ENCODE measurements around the gene PGM3.

The PGM3 gene

GRCh38 chr6:83220121-83220520 lies 27.1 kb upstream of the PGM3 start:
- H3K4me3 ChIP-seq (ENCODE audit: low read depth, low read length): no peak overlapping the region
- no peak for DNase-seq (ENCODE audit: low read depth)
- in situ Hi-C loops (cut with HindIII; ENCODE audit: low sequenced_read_pairs): loop anchor here (5.0 kb wide), 1 partner anchor 292 kb away; the partner anchor contains the start of gene PRSS35
- no peak for TF ChIP-seq CTCF (IDR thresholded peaks at IDR 0.05; ENCODE audit: low read depth, low read length, missing control alignments)

- no peak overlapping the region for H3K4me3 ChIP-seq (ENCODE audit: low read depth, low read length)
- no peak for DNase-seq (ENCODE audit: low read depth)
- TF ChIP-seq CTCF (IDR thresholded peaks at IDR 0.05; ENCODE audit: low read depth, low read length, missing control alignments): no peak
- in situ Hi-C loops (cut with HindIII; ENCODE audit: low sequenced_read_pairs): no loop called here
Measured at GRCh38 chr6:83218646-83219045, 25.6 kb upstream of the PGM3 start.

GRCh38 chr6:83216806-83217205 lies 23.7 kb upstream of the PGM3 start:
- no peak overlapping the region for H3K4me3 ChIP-seq (ENCODE audit: low read depth, low read length)
- no peak for DNase-seq (ENCODE audit: low read depth)
- in situ Hi-C loops (cut with HindIII; ENCODE audit: low sequenced_read_pairs): no loop called here
- TF ChIP-seq CTCF (IDR thresholded peaks at IDR 0.05; ENCODE audit: low read depth, low read length, missing control alignments): no peak

- no peak overlapping the region for H3K4me3 ChIP-seq (ENCODE audit: low read depth, low read length)
- peak; percentile 63 for DNase-seq (ENCODE audit: low read depth)
- in situ Hi-C loops (cut with HindIII; ENCODE audit: low sequenced_read_pairs): no loop called here
- TF ChIP-seq CTCF (IDR thresholded peaks at IDR 0.05; ENCODE audit: low read depth, low read length, missing control alignments): peak; percentile 94
Measured at GRCh38 chr6:83215131-83216047, 22.3 kb upstream of the PGM3 start.

GRCh38 chr6:83202031-83202430 lies 9.0 kb upstream of the PGM3 start:
- in situ Hi-C loops (cut with HindIII; ENCODE audit: low sequenced_read_pairs): no loop called here
- H3K4me3 ChIP-seq (ENCODE audit: low read depth, low read length): no peak overlapping the region
- DNase-seq (ENCODE audit: low read depth): no peak
- TF ChIP-seq CTCF (IDR thresholded peaks at IDR 0.05; ENCODE audit: low read depth, low read length, missing control alignments): no peak

- no peak for TF ChIP-seq CTCF (IDR thresholded peaks at IDR 0.05; ENCODE audit: low read depth, low read length, missing control alignments)
- DNase-seq (ENCODE audit: low read depth): peak; percentile 41
- in situ Hi-C loops (cut with HindIII; ENCODE audit: low sequenced_read_pairs): no loop called here
- H3K4me3 ChIP-seq (ENCODE audit: low read depth, low read length): no peak overlapping the region
Measured at GRCh38 chr6:83199863-83200225, 6.8 kb upstream of the PGM3 start.

Data from astrocyte of the cerebellum (primary cell).